SK-N-SH (cell line): Measurements from ENCODE around the gene MAPRE2.

Source experiments
- CTCF ChIP-seq: fragments of 200-600 bp; sonication (generic); IDR thresholded peaks from 2 replicates; pipeline ENCODE4 v1.6.1; 2017; ENCODE audit warnings: antibody characterized with exemption, mild to moderate bottlenecking, moderate library complexity
- FOXJ3 ChIP-seq: sonication (generic); formaldehyde crosslinking; IDR thresholded peaks from 2 replicates; pipeline ENCODE4 v1.5.1; 2020; ENCODE audit warnings: mild to moderate bottlenecking, missing genetic modification reagents
- MAX ChIP-seq: IDR thresholded peaks from 2 replicates; pipeline ENCODE4 v1.4.0; 2012; ENCODE audit warnings: low read depth
- NFIC ChIP-seq: IDR thresholded peaks from 2 replicates; pipeline ENCODE4 v1.4.0; 2012; ENCODE audit warnings: borderline replicate concordance
- RCOR1 ChIP-seq: fragments of 150-350 bp; IDR thresholded peaks from 2 replicates; pipeline ENCODE4 v1.6.1; 2017; ENCODE audit warnings: antibody characterized with exemption, low read length
- SMC3 ChIP-seq: IDR thresholded peaks from 2 replicates; pipeline ENCODE4 v1.6.1; 2012; ENCODE audit warnings: low read depth, low read length, improper control_type of control experiment

- TF ChIP-seq CTCF (no peak), SMC3 (no peak), NFIC (no peak), RCOR1 (no peak), FOXJ3 (no peak), MAX (no peak)
These were observed 100.5 kb downstream of the MAPRE2 start for GRCh38 chr18:35141567-35142274.
